DOHH2 (cell line): ENCODE data around the gene SLC8A3.

Experiments
- CTCF ChIP-seq: fragments of 200-600 bp; sonication (generic); IDR thresholded peaks from one replicate; pipeline ENCODE4 v1.5.1; 2014; ENCODE audit warnings: antibody characterized with exemption, mild to moderate bottlenecking, low read depth, low read length; ENCODE audit not compliant: poor library complexity, severe bottlenecking
- EZH2phosphoT487 ChIP-seq: fragments of 200-600 bp; sonication (generic); IDR thresholded peaks from 2 replicates; pipeline ENCODE4 v1.6.1; 2017; ENCODE audit warnings: borderline replicate concordance, mild to moderate bottlenecking, antibody characterized with exemption, low read length, moderate library complexity, mixed read lengths

DNA sequence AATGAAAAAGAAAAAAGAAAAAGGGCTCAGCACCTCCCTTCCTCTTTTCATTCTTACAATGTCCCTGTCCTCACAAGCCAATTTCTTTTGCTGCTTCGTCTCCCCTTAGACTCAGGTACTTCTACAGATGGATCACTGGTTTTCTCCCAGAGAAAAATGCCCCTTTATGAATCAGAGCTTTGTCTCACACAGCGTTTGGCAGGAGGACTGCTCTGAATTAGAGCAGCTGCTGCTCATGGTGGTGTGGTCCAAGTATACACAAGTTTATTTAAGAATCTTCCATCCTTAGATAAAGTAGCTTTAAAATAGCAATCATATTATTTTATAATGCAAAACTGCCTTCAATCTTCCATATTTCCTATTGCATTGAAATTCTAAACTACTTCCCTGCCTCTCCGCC lies 80.3 kb downstream of the SLC8A3 start:
- no peak for TF ChIP-seq EZH2phosphoT487
- no peak for TF ChIP-seq CTCF
